ENCODE results near the gene PIP4P1.

DNA sequence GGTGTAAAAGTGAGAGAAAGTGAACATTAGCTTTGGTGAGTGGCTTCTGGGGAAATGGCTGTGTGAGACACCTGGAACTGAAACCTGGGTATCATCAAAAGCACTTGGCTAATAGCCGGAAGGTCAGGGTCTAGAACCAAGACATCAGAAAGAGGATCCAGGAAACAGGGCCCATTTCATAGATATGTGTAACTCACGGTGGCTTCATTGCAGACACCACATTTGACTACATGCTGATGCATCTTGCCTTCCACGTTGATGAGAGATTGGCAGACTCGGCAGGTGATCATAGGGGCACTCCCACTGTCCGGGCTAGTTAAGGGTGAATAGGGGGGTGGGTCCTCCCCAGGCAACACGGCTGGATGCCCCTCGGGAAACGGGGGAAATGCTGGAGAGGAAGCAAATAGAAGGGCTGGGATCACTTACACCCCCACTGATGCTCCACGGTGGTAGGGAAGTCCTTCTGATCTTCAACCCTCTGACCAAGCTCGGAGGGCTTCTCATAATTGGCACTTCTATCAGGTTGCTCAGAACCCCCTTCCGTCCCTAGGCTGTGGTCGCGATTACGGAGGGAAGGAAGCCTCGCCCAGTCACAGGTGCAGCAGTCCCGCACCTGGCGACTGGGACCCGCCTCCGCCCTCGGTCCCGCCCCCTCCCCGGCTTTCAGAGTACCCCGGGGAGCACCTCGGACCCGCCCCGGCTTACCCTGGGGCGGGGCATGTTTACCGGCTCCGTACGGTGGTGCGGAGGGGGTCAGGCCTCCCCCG lies 593 bp downstream of the PIP4P1 start:
- TF ChIP-seq ZNF184 (CRISPR knock-in tag; IDR thresholded peaks at IDR 0.05) (no peak), JUNB (CRISPR knock-in tag; conservative IDR thresholded peaks at IDR 0.05) (no peak), ZZZ3 (IDR thresholded peaks at IDR 0.05) (no peak), TEAD4 (IDR thresholded peaks at IDR 0.05; ENCODE audit: low read length) (no peak), TEAD4 (CRISPR knock-in tag; IDR thresholded peaks at IDR 0.05; ENCODE audit: borderline replicate concordance) (no peak), ZNF561 (CRISPR knock-in tag; conservative IDR thresholded peaks at IDR 0.05) (no peak), RAD21 (CRISPR knock-in tag; conservative IDR thresholded peaks at IDR 0.05 in 1 of 2, IDR thresholded peaks at IDR 0.05 in 1 of 2) (no peak), NFE2 (IDR thresholded peaks at IDR 0.05; ENCODE audit: low read depth) (no peak), SNRNP70 (optimal IDR thresholded peaks at IDR 0.05; ENCODE audit: low read depth, low read length) (no peak), HCFC1 (IDR thresholded peaks at IDR 0.05; ENCODE audit: low read depth, low read length) (no peak), TAF15 (IDR thresholded peaks at IDR 0.05; ENCODE audit: low read depth, low read length) (no peak)
- TF ChIP-seq, protein P1, sequence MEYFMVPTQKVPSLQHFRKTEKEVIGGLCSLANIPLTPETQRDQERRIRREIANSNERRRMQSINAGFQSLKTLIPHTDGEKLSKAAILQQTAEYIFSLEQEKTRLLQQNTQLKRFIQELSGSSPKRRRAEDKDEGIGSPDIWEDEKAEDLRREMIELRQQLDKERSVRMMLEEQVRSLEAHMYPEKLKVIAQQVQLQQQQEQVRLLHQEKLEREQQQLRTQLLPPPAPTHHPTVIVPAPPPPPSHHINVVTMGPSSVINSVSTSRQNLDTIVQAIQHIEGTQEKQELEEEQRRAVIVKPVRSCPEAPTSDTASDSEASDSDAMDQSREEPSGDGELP (CRISPR knock-in tag; IDR thresholded peaks at IDR 0.05; ENCODE audit: borderline replicate concordance), result no peak
- TF ChIP-seq, protein P2, sequence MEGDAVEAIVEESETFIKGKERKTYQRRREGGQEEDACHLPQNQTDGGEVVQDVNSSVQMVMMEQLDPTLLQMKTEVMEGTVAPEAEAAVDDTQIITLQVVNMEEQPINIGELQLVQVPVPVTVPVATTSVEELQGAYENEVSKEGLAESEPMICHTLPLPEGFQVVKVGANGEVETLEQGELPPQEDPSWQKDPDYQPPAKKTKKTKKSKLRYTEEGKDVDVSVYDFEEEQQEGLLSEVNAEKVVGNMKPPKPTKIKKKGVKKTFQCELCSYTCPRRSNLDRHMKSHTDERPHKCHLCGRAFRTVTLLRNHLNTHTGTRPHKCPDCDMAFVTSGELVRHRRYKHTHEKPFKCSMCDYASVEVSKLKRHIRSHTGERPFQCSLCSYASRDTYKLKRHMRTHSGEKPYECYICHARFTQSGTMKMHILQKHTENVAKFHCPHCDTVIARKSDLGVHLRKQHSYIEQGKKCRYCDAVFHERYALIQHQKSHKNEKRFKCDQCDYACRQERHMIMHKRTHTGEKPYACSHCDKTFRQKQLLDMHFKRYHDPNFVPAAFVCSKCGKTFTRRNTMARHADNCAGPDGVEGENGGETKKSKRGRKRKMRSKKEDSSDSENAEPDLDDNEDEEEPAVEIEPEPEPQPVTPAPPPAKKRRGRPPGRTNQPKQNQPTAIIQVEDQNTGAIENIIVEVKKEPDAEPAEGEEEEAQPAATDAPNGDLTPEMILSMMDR (IDR thresholded peaks at IDR 0.05 in 2 of 3, conservative IDR thresholded peaks at IDR 0.05 in 1 of 3; ENCODE audit: insufficient read depth in 2 of 3, low read depth in 1 of 3, low read length in 3 of 3), result no peak
